HUES48 (cell line): Measurements from ENCODE around the gene TTC31.
A peak's percentile ranks its signal among the peaks of the same experiment; 100 is the strongest.

Experiments used
- H3K27ac ChIP-seq: one replicate; pipeline ENCODE4 v1.7.0; 2013; ENCODE audit warnings: low read depth, low read length, inconsistent platforms
- H3K27me3 ChIP-seq: 2 replicates; pipeline ENCODE4 v1.6.1; 2013; ENCODE audit warnings: mild to moderate bottlenecking, low read length; ENCODE audit not compliant: control insufficient read depth, insufficient read depth
- H3K36me3 ChIP-seq: 2 replicates; pipeline ENCODE4 v1.6.1; 2013; ENCODE audit warnings: low read length; ENCODE audit not compliant: control insufficient read depth, insufficient read depth
- H3K4me1 ChIP-seq: 2 replicates; pipeline ENCODE4 v1.6.1; 2013; ENCODE audit warnings: mild to moderate bottlenecking, low read length; ENCODE audit not compliant: control insufficient read depth, insufficient read depth
- H3K4me3 ChIP-seq: 2 replicates; pipeline ENCODE4 v1.5.1; 2013; ENCODE audit warnings: mild to moderate bottlenecking, low read depth, low read length
- H3K9ac ChIP-seq: 2 replicates; pipeline ENCODE4 v1.6.1; 2013; ENCODE audit warnings: mild to moderate bottlenecking, low read depth, low read length, moderate library complexity
- H3K9me3 ChIP-seq: 2 replicates; pipeline ENCODE4 v1.6.1; 2013; ENCODE audit warnings: low read length; ENCODE audit not compliant: control insufficient read depth, insufficient read depth

The TTC31 gene

DNA sequence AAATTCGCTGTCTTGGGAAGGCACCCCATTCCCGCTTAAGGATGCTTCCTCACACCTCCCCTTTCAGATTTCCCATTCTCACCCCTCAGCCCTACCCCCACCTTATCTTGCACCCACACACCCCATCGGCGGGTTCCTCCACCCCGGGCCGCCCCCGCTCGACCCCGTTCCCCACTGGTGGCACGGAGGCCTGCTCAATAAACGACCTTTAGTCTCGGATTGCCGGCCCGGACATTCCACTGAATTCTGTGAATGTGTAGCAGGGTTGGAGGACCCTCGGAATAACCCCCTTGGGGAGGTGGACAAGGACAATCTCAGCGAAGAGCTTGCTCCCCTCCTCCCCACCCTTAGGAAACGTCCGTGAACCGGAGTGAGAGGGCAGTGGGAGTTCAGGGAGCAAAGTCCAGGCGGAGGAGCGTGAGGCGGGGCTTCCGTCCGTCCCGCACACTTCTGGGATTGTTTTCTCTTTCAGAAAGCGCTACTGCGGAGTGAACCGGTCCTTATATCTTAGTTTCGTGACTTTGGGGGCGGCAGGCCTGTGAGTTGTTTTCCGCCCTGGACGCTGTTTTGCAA lies 19.4 kb downstream of the TTC31 start:
- peaks cover 85% of the 10 kb centered on the region for H3K27me3 ChIP-seq

DNA sequence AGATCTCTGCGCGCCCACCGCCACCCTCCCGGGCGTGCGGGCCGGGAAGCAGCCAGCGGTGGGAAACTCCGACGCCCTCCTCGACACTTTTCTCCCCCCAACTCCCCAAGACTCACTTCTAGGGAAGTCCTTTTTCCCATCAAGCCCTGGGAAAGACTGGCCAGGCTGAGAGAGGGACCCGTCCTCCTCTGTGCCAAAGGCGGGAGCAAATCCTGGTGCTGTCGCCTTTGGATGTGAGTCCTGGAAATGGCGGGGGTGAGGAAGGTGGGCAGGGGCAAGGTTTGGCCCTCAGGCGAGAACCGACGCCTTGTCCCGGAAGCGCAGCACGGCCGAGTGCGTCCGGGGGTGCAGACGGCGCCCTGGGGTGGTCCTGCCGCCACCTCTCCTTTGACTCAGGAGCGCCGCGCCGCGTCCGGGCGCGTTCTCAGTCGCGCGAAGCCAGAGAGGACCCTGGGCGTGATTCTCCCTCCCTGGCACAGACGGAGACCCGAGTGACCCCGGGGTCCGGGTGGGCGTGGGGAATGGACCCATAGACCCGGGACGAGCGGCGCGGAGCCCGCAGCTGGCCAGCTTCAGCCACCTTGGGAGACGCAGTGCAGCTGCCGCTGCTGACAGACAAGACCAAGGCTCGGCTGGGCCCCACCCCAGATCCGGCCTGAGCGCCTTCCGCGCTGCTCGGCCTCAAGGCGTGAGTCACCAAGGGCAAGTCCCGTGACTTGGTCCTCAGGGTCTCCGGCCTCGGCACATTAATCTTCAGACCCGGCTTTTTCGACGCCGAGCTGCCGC lies 20.0 kb downstream of the TTC31 start:
- H3K9me3 ChIP-seq = no peaks in the 10 kb centered on the region
- no peak overlapping the region for H3K9ac ChIP-seq
- H3K4me1 ChIP-seq = peaks cover 13% of the 10 kb centered on the region; the same call in 1 of the 2 replicates
- H3K27me3 ChIP-seq = peaks cover 79% of the 10 kb centered on the region
- peaks cover 10% of the 10 kb centered on the region; the same call in 1 of the 2 replicates for H3K36me3 ChIP-seq
- peak overlapping the region; percentile 60 for H3K4me3 ChIP-seq
- no peak overlapping the region for H3K27ac ChIP-seq

More for the DNA sequence above, 19.4 kb downstream of the TTC31 start:
- Histone ChIP-seq H3K9me3 (no peaks in the 10 kb centered on the region), H3K9ac (no peak overlapping the region), H3K36me3 (peaks cover 10% of the 10 kb centered on the region; the same call in 1 of the 2 replicates), H3K4me3 (peak overlapping the region; percentile 60), H3K4me1 (peaks cover 17% of the 10 kb centered on the region), H3K27ac (no peak overlapping the region)

DNA sequence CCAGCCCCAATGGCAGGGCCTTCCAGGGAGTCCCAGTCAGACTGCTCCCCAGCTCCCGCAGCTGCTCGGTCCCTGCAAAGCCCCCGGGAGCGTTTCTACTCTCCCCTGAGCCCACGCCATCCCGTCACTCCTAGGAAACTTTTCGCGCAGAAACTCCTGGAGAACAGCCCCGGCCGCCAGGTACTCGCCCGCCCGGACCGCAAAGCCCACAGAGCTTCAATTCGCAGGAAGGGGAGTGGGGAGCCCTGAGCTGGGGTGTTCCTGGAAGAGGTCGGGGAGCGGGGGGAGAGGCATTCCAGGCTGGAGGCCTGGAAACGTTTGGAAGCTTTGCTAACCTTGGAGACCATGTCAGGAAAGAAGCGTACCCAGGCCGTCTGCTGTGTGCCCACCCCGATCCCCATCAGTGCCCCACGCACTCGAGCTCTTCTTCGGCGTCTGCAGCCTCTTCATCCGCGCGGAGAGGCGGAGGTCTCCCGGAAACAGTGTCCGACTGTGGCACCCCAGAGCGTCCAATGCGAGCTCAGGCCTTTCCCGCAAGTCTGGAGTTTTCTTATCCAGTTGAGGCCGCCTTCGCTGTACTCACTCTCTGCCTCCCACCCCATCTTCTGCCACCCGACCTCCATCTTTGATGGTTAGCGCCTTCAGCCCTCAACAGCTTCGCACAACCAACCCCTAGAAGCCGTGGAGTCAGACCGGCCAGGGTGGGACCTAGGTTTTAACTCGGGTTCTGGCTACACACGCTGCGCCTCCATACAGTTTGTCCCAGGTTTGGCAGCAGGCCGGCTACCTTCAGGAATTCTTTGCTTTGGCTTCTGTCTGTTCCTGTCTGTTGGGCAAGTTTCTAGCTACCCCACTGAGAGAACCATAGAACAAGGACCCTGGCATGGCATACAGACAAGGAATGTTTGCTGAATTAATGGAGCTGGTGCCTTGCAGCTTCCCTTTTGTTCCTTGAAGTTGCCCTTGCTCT lies 20.9 kb downstream of the TTC31 start:
- no peak overlapping the region for H3K27ac ChIP-seq
- no peaks in the 10 kb centered on the region for H3K9me3 ChIP-seq
- H3K4me1 ChIP-seq = peaks cover 19% of the 10 kb centered on the region; the same call in 1 of the 2 replicates
- peak overlapping the region; percentile 60 for H3K4me3 ChIP-seq
- H3K9ac ChIP-seq = no peak overlapping the region
- H3K36me3 ChIP-seq = peaks cover 10% of the 10 kb centered on the region; the same call in 1 of the 2 replicates
- peaks cover 74% of the 10 kb centered on the region for H3K27me3 ChIP-seq

DNA sequence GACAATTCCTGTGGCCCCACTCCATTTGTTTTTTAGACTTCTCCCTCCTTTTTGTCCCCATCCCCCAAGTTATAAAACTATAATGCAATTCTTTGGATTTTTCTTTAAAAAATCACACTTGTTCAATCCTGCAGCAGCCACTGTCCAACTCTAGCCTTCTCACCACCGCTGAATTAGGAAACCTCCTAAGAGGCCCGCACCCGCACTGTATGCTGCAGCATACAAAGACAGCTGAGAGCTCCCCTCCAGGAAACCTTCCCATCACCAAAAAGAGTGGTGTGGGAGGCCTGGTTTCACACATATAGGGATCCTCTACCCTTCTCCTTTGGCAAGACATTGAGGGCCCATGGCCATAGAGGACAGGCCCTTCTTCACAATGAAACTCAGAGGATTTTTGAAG lies 21.7 kb downstream of the TTC31 start:
- H3K4me1 ChIP-seq = peaks cover 19% of the 10 kb centered on the region; the same call in 1 of the 2 replicates
- no peaks in the 10 kb centered on the region for H3K9me3 ChIP-seq
- no peak overlapping the region for H3K27ac ChIP-seq
- peaks cover 10% of the 10 kb centered on the region; the same call in 1 of the 2 replicates for H3K36me3 ChIP-seq
- peaks cover 74% of the 10 kb centered on the region for H3K27me3 ChIP-seq
- no peak overlapping the region for H3K9ac ChIP-seq
- H3K4me3 ChIP-seq = no peak overlapping the region

DNA sequence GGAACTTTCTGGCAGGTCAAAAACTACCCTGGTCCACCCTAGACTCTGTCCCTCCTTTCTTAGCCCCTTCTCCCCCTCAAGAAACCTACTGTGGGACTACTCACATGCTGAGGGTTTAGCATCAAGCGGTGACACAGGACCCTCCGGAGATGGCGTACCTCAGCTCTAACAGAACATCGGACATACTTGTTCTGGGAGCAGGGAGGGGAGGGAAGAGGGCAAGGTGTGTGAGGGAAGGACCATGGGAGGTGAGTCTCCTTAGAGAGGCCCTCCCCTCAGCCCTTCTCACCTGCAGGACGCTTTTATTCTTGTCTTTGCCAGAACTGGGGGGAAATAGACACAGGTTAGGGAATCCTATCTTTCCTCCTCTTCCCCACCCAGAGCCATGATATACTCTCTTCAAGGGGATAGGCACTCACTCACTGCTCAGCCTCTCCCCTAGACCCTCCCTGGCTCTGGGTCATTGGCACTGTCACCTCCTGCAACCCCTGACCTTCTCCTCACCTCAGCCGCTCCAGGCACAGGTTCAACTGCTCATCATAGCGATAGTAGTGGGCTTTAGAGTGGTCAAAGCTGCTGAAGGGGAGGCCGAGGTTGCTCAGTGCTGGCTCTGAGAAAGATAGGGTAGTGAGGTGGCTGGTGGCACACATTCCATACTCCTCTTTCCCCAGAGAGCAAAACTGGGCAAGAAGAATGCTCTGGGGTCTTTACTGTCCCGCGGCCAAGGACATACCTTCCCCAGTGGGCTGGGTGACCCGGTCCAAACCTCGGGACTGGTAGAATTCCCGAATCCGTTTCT lies 22.8 kb downstream of the TTC31 start:
- Histone ChIP-seq H3K27ac (no peak overlapping the region), H3K9ac (no peak overlapping the region), H3K9me3 (no peaks in the 10 kb centered on the region), H3K4me1 (peaks cover 12% of the 10 kb centered on the region; the same call in 1 of the 2 replicates), H3K4me3 (no peak overlapping the region), H3K27me3 (peaks cover 74% of the 10 kb centered on the region), H3K36me3 (peaks cover 10% of the 10 kb centered on the region; the same call in 1 of the 2 replicates)

DNA sequence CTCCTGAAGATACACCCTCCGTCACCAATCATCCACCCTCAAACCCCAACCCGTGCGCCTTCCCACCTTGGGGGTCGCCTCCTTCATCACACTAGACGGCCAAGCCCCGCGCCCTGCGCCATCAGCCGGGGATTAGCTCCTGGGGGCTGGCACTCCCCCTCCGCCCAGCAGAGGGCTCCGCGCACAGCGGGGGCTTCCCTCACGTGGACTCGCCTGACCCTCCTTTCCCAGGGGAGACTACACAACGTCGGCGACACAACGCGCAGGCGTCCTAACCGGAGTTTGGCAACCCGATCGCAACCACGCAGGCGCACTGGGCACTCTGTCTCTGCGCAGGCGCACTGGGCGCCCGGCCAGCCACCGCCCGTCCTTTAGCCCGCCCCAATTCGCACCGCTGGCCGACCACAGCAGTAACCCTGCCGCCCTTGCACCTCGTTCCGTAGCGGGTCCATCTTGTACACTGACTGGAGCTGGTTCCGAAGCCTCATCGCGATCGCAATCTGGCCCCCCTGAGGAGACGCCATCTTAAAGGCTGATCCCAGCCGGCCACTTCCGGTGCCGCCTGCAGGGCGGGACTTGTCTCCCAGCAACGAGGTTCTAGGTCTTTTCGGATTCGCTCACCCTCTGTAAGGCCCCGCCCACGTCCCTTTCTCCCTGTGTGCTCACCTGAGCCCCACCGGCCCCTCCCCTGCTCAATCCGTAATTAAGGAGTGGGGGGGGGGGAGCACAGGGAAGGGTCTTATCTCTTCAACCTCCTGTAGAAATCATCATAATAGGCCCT lies 24.5 kb downstream of the TTC31 start, which contains the start of gene PCGF1:
PCGF1 (minus strand) TSS at position 551 of the 781 bp plus-strand sequence; CDS start at position 524, 27 bp downstream.
- peaks cover 12% of the 10 kb centered on the region; the same call in 1 of the 2 replicates for H3K4me1 ChIP-seq
- H3K27me3 ChIP-seq = peaks cover 74% of the 10 kb centered on the region
- H3K36me3 ChIP-seq = peaks cover 10% of the 10 kb centered on the region; the same call in 1 of the 2 replicates
- H3K4me3 ChIP-seq = peak within 1 kb of the TSS; percentile 93
- H3K9ac ChIP-seq = peak within 1 kb of the TSS; percentile 93
- no peaks in the 10 kb centered on the region for H3K9me3 ChIP-seq
- H3K27ac ChIP-seq = peak within 1 kb of the TSS; percentile 100

DNA sequence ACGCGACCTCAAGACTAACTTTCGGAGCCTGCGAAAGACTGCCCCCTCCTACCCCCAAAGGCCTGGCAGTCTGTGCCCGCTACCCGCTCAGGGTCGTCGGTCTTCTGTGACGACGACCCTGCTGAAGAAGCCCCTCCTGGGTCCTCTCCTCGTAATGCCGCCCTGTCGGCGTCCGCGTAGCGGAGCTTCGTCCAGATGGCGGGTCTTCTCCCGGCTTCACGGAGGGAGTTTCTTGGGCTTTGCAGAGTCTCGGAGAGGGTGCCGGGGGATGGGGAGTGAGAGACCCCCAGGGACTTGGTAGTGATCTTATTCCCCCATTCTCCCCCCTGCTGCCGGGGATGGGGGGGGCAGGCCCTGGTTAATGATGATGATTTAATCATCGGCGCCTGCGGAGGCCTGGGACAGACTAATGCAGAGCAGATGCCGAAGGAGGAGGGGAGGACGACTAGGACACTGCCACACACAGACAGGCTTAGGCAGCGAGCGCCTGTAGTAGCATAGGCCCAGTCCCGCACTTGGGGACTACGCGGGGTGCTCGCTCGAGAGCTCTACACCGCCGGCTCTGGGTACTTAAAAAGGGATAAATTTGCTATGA lies 25.1 kb downstream of the TTC31 start:
- H3K4me3 ChIP-seq = peak overlapping the region; percentile 93
- peak overlapping the region; percentile 100 for H3K27ac ChIP-seq
- peaks cover 12% of the 10 kb centered on the region; the same call in 1 of the 2 replicates for H3K4me1 ChIP-seq
- H3K9ac ChIP-seq = peak overlapping the region; percentile 93
- H3K27me3 ChIP-seq = peaks cover 74% of the 10 kb centered on the region
- no peaks in the 10 kb centered on the region for H3K9me3 ChIP-seq
- H3K36me3 ChIP-seq = peaks cover 10% of the 10 kb centered on the region; the same call in 1 of the 2 replicates

DNA sequence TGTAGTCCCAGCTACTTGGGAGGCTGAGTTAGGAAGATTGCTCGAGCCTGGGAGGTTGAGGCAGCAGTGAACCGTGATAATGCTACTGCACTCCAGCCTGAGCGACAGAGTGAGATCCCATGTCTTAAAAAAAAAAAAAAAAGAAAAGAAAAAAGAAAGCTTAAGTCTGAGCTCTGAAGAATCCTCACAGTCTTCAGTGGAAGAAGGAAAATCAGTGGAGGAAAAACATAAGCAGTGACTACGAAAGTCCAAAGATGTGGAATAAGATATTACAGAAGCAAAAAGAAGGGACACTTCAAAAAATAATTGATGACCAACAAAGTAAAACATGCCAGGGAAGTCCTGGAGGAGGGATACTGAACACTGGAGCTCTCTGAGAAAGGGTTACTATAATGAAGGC lies 27.4 kb downstream of the TTC31 start:
- Histone ChIP-seq H3K4me1 (peaks cover 19% of the 10 kb centered on the region), H3K4me3 (no peak overlapping the region), H3K9ac (no peak overlapping the region), H3K27ac (no peak overlapping the region), H3K36me3 (peaks cover 4% of the 10 kb centered on the region; the same call in 1 of the 2 replicates), H3K9me3 (no peaks in the 10 kb centered on the region), H3K27me3 (peaks cover 74% of the 10 kb centered on the region)
